HepG2 (cell line): ENCODE results near the gene MAN2A2. TPM values are rescaled to one million over a fixed set of nuclear protein-coding genes. Genes with fewer than 3 reads are reported as not detected.
A peak's percentile ranks its signal among the peaks of the same experiment; 100 is the strongest.

Experiments used
- ETV6 ChIP-seq: sonication (generic); formaldehyde crosslinking; conservative IDR thresholded peaks from 2 replicates; pipeline ENCODE4 v1.4.0; 2020; ENCODE audit warnings: missing genetic modification reagents
- JUNB ChIP-seq: sonication (generic); formaldehyde crosslinking; IDR thresholded peaks from 2 replicates; pipeline ENCODE4 v1.8.0; 2022; ENCODE audit warnings: missing genetic modification reagents, mild to moderate bottlenecking, borderline replicate concordance
- KMT2B ChIP-seq: IDR thresholded peaks from 2 replicates; pipeline ENCODE4 v1.6.1; 2016; ENCODE audit warnings: missing genetic modification reagents, missing compliant biosample characterization
- MEIS1 ChIP-seq: sonication (generic); formaldehyde crosslinking; IDR thresholded peaks from 2 replicates; pipeline ENCODE4 v1.9.0; 2021; ENCODE audit warnings: mild to moderate bottlenecking, missing genetic modification reagents, moderate library complexity, borderline replicate concordance
- PCBP2 ChIP-seq: fragments of 200-400 bp; formaldehyde crosslinking; optimal IDR thresholded peaks from 2 replicates; pipeline ENCODE3; 2018; ENCODE audit warnings: low read length, low read depth; ENCODE audit not compliant: poor library complexity, severe bottlenecking
- RARA ChIP-seq: IDR thresholded peaks from 2 replicates; pipeline ENCODE4 v1.6.1; 2016; ENCODE audit warnings: missing genetic modification reagents, missing compliant biosample characterization
- SAFB2 ChIP-seq: sonication (generic); formaldehyde crosslinking; IDR thresholded peaks from 2 replicates; pipeline ENCODE4 v1.5.1; 2020; ENCODE audit warnings: missing genetic modification reagents, low read depth, mild to moderate bottlenecking, borderline replicate concordance
- SIX1 ChIP-seq: sonication (generic); formaldehyde crosslinking; IDR thresholded peaks from 2 replicates; pipeline ENCODE4 v1.4.0; 2020; ENCODE audit warnings: missing genetic modification reagents, borderline replicate concordance
- ZIK1 ChIP-seq: sonication (generic); formaldehyde crosslinking; IDR thresholded peaks from 2 replicates; pipeline ENCODE4 v1.5.0; 2020; ENCODE audit warnings: mild to moderate bottlenecking, low read depth, missing genetic modification reagents, borderline replicate concordance
- ZNF235 ChIP-seq: sonication (generic); formaldehyde crosslinking; IDR thresholded peaks from 2 replicates; pipeline ENCODE4 v1.8.1; 2023; ENCODE audit warnings: mild to moderate bottlenecking, missing genetic modification reagents, borderline replicate concordance
- ZNF496 ChIP-seq: sonication (generic); formaldehyde crosslinking; IDR thresholded peaks from 2 replicates; pipeline ENCODE4 v1.8.1; 2023; ENCODE audit warnings: mild to moderate bottlenecking, moderate library complexity, missing genetic modification reagents; ENCODE audit not compliant: insufficient replicate concordance
- ZNF674 ChIP-seq: sonication (generic); formaldehyde crosslinking; IDR thresholded peaks from 2 replicates; pipeline ENCODE4 v1.5.0; 2020; ENCODE audit warnings: low read depth, mild to moderate bottlenecking, missing genetic modification reagents
- polyA plus RNA-seq, 8 experiments: library from polyadenylated mRNA; depleted of rRNA in 3 of 8; stranded (reverse) in 7 of 8; unstranded in 1 of 8; fragments of >200 nt; fragmentation: Illumina TruSeq in 4 of 8; extraction: Trizol in 4 of 8; gene quantifications; 2 replicates each; pipeline versions ENCODE4 v1.2.1 to v1.2.3, GENCODE V29; 2011 to 2016; ENCODE audit warnings: low read depth in 4 of 8, missing spikeins in 1 of 8, mixed read lengths in 1 of 8; ENCODE audit not compliant: insufficient read depth in 1 of 8
- total RNA-seq, 5 experiments: library from RNA; depleted of rRNA; stranded (reverse); fragments of >200 nt; fragmentation: Illumina TruSeq; extraction: Trizol; gene quantifications; 2 replicates each; pipeline ENCODE4 v1.2.3, GENCODE V29; 2016; ENCODE audit warnings: low read depth in 1 of 5
- TF ChIP-seq, protein P1 (sequence below): sonication (generic); formaldehyde crosslinking; IDR thresholded peaks from 2 replicates; pipeline ENCODE4 v1.4.0; 2020; ENCODE audit warnings: mild to moderate bottlenecking, missing genetic modification reagents
- TF ChIP-seq, protein P2 (sequence below): sonication (generic); formaldehyde crosslinking; IDR thresholded peaks from 2 replicates; pipeline ENCODE4 v1.8.1; 2022; ENCODE audit warnings: low read depth, mild to moderate bottlenecking, missing genetic modification reagents
- TF ChIP-seq, protein P3 (sequence below): sonication (generic); formaldehyde crosslinking; IDR thresholded peaks from 2 replicates; pipeline ENCODE4 v1.4.0; 2020; ENCODE audit warnings: missing genetic modification reagents
- TF ChIP-seq, protein P4 (sequence below): sonication (generic); formaldehyde crosslinking; IDR thresholded peaks from 2 replicates; pipeline ENCODE4 v1.4.0; 2020; ENCODE audit warnings: missing genetic modification reagents
- TF ChIP-seq, protein P5 (sequence below): IDR thresholded peaks from 2 replicates; pipeline ENCODE4 v1.6.1; 2018; ENCODE audit warnings: missing genetic modification reagents, mild to moderate bottlenecking, missing compliant biosample characterization

MAN2A2 gene
- total and polyA plus RNA-seq, 2 of the 13 experiments (the other 11 are each of a cell fraction or from before 2014, with no cell fraction given), result 17.5 to 51.5 TPM

DNA sequence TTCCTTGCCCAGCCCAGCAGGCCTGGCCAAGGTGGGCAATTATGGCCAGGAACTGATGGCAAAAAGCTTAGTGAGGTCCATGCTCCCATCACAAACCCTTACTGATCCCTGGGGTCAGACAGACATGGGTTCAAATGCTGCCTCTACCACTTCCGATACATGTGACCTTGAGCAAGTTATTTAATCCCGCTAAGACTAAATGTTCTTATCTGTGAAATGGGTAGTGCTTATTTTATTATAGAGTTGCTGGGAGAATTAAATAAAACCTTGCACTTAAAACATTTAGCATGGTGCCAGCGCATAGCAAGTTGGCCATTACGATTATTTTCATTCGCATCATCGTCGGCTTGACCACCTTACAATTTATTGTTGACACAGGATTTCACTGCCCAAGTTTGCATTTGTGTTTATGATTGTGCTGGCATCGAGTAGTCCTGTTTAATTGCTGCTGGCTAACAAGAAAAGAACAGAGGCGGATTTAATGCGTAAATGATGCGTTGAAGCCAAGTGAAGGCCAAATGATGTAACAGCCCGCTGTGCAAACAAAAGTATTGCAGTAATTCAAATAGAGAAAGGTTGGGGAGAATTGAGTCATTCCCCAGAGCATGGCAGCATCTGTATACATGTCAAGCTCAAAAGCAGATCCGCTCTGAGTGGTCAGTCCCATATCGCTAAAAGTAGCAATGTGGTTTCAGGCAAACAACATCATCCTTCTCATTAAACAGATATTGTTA, 42.0 kb upstream of the MAN2A2 start (continued):
- TF ChIP-seq, protein P1, sequence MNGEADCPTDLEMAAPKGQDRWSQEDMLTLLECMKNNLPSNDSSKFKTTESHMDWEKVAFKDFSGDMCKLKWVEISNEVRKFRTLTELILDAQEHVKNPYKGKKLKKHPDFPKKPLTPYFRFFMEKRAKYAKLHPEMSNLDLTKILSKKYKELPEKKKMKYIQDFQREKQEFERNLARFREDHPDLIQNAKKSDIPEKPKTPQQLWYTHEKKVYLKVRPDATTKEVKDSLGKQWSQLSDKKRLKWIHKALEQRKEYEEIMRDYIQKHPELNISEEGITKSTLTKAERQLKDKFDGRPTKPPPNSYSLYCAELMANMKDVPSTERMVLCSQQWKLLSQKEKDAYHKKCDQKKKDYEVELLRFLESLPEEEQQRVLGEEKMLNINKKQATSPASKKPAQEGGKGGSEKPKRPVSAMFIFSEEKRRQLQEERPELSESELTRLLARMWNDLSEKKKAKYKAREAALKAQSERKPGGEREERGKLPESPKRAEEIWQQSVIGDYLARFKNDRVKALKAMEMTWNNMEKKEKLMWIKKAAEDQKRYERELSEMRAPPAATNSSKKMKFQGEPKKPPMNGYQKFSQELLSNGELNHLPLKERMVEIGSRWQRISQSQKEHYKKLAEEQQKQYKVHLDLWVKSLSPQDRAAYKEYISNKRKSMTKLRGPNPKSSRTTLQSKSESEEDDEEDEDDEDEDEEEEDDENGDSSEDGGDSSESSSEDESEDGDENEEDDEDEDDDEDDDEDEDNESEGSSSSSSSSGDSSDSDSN (CRISPR knock-in tag), result peak; percentile 35; the same call in 1 of the 2 replicates
- TF ChIP-seq ZNF235 (CRISPR knock-in tag), result no peak
- TF ChIP-seq PCBP2, result no peak
- TF ChIP-seq ZNF496 (CRISPR knock-in tag), result no peak
- no peak for TF ChIP-seq ZNF674 (CRISPR knock-in tag)
- TF ChIP-seq SAFB2, result no peak
- TF ChIP-seq, protein P2, sequence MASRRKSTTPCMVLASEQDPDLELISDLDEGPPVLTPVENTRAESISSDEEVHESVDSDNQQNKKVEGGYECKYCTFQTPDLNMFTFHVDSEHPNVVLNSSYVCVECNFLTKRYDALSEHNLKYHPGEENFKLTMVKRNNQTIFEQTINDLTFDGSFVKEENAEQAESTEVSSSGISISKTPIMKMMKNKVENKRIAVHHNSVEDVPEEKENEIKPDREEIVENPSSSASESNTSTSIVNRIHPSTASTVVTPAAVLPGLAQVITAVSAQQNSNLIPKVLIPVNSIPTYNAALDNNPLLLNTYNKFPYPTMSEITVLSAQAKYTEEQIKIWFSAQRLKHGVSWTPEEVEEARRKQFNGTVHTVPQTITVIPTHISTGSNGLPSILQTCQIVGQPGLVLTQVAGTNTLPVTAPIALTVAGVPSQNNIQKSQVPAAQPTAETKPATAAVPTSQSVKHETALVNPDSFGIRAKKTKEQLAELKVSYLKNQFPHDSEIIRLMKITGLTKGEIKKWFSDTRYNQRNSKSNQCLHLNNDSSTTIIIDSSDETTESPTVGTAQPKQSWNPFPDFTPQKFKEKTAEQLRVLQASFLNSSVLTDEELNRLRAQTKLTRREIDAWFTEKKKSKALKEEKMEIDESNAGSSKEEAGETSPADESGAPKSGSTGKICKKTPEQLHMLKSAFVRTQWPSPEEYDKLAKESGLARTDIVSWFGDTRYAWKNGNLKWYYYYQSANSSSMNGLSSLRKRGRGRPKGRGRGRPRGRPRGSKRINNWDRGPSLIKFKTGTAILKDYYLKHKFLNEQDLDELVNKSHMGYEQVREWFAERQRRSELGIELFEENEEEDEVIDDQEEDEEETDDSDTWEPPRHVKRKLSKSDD (CRISPR knock-in tag), result peak; percentile 83; the same call in 1 of the 2 replicates
- TF ChIP-seq RARA, result peak; percentile 97
- TF ChIP-seq KMT2B (CRISPR knock-in tag), result 0 out of 2 replicates have a peak, but pooled peaks have one; percentile 11
- TF ChIP-seq MEIS1 (CRISPR knock-in tag), result no peak
- 0 out of 2 replicates have a peak, but pooled peaks have one; percentile 46 for TF ChIP-seq SIX1 (CRISPR knock-in tag)
- TF ChIP-seq JUNB (CRISPR knock-in tag), result peak; percentile 87; the same call in 1 of the 2 replicates
- TF ChIP-seq, protein P3, sequence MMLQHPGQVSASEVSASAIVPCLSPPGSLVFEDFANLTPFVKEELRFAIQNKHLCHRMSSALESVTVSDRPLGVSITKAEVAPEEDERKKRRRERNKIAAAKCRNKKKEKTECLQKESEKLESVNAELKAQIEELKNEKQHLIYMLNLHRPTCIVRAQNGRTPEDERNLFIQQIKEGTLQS (CRISPR knock-in tag), result peak; percentile 95
- TF ChIP-seq, protein P4, sequence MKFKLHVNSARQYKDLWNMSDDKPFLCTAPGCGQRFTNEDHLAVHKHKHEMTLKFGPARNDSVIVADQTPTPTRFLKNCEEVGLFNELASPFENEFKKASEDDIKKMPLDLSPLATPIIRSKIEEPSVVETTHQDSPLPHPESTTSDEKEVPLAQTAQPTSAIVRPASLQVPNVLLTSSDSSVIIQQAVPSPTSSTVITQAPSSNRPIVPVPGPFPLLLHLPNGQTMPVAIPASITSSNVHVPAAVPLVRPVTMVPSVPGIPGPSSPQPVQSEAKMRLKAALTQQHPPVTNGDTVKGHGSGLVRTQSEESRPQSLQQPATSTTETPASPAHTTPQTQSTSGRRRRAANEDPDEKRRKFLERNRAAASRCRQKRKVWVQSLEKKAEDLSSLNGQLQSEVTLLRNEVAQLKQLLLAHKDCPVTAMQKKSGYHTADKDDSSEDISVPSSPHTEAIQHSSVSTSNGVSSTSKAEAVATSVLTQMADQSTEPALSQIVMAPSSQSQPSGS (CRISPR knock-in tag), result peak; percentile 91
- TF ChIP-seq, protein P5, sequence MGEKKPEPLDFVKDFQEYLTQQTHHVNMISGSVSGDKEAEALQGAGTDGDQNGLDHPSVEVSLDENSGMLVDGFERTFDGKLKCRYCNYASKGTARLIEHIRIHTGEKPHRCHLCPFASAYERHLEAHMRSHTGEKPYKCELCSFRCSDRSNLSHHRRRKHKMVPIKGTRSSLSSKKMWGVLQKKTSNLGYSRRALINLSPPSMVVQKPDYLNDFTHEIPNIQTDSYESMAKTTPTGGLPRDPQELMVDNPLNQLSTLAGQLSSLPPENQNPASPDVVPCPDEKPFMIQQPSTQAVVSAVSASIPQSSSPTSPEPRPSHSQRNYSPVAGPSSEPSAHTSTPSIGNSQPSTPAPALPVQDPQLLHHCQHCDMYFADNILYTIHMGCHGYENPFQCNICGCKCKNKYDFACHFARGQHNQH (CRISPR knock-in tag), result peak; percentile 54; the same call in 1 of the 2 replicates
- TF ChIP-seq ZIK1 (CRISPR knock-in tag), result no peak
- no peak for TF ChIP-seq ETV6 (CRISPR knock-in tag)
